Embryonic facial prominence (tissue), 1 donor: ENCODE data around the gene NACC2.

Experiments used
- DNase-seq: peaks from one replicate; pipeline ENCODE4 v3.0.0-alpha.2; 2016; ENCODE audit errors: extremely low spot score

Gene NACC2

DNA sequence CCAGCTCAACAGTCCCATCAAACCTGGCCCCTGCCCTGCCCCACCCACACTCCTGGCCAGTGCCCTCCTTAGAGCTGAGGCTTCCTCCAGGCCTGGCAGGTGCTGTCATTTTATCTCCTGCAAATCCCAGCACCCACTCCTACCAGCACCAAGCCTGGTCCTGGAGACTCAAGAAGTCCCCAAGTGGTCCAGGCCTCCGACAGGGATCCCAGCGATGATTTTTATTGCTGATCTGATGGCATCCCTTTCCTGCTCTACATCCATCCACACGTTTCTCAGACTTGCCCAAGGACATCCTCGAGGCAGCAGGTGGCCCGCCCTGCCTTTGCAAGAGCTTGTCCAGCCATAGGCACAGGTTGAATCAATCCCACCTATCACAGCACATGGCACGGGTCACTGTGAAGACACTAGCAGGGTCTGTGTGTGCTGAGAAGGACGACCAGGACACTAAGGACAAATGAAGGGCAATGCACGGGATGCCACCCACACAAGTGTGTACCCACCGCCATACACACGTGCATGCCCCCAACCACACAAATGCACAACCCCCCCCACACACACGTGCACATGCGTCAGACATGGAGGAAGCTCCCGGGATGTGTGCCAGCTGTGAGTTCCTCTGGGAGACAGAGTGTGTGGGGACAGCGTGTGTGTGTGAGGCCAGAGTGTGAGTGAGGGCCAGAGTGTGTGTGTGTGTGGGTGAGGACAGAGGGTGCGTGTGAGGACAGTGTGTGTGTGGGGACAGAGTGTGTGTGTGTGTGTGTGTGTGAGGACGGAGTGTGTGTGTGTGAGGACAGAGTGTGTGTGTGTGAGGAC, 71.5 kb downstream of the NACC2 start:
- no peak for DNase-seq

- no peak for DNase-seq
Observed at GRCh38 chr9:136022731-136023409, 72.2 kb downstream of the NACC2 start.

DNA sequence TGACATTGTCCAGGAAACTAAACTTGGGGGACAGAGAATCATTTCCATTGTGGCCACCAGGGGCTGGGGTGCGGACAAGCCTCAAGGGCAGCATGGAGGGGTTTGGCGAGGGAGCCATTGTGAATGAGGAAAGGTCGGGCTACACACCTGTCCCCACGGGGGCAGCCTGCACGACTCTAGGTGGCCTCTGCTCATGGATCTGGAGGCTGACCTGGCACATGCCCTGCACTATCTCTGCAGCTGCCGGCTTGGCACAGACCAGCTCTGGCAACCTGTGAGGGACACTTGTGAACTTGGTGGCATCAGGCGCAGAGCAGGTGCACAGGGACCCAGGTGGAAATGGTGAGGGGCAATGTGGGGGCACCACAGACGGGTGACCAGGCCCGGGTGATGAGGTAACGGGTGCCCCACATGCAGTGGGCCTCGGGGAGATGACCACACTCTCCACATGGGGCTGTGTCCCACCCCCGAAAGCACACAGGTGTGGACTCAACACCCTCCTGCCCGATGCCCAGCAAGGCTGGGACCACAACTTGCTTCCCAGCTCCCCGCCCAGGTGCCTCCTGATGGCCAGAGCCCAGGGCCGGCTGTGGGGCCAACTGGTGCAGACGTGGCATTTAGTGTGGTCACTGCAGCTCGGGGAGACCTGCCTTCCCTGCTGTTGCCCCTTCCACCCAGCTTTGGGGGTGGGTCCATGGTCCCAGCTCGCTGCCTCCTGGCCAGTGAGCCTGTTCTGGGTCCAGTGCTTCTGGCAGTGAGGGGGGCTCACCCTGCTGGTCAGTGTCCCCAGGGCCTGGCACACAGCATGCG, 73.0 kb downstream of the NACC2 start:
- DNase-seq, result no peak

DNA sequence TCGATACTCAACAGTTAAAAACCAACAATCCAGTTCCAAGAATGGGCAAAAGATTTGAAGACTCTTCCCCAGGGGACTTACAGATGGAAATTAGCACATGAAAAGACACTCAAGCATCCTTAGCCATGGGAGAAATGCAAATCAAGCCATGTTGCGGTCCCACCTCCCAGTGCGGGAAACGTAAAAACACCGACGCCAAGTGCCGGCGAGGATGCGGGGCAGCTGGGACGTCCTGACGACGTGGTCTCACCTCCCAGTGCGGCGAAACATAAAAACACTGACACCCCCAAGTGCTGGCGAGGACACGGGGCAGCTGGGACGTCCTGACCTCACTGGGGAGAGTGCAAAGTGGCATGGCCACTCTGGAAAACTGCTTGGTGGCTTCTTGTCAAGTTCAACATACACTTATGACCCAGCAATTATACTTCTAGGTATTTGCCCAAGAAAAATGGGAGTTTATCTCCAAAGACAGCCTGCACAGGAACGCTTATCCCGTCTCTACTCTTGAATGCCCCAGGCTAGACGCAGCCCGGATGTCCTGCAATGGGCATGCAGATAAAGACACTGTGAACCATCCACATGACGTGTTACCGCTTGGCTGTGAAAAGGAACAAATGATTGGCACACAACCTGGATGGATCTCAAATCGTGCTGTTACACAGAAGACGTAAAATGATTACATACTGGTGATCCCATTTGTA, 73.8 kb downstream of the NACC2 start:
- DNase-seq, result no peak

- DNase-seq, result no peak
Observed at GRCh38 chr9:136020671-136021070, 74.4 kb downstream of the NACC2 start.

DNA sequence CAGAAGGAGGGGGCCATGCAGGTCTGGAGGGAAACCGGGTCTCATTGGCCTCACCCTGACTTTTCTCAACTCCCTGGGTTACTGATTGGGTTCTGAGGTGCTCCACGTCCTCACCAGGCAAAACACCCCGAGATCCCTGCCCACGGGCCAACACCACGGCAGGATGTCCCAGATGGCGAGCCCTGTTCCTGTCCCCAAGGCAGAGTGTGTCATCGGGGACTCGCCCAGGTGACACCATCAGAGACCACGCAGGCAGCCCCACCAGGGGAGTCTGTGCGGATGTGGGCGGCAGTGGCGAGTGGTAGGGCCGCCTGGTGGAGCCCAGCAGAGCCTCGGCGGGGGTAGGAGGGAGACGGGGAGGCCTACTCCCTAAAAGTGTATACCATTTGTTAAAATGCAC, 74.9 kb downstream of the NACC2 start:
- no peak for DNase-seq

DNA sequence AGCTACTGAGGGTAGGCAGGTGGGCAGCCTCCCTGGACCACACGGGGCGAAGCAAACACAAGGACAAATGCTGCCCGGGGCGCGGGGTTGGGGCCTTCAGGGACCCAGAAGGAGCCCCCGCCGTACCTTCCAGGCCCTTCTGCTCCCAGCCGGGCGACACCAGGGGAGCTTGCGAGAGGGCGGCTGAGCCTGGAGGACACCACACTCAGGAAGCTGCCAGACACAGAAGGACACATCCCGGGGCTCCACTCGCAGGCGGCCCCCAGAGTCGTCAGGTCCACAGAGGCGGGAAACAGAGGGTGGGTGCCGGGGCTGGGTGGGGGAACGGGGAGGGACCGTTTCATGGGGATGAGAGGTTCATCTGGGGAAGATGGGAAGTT, 75.4 kb downstream of the NACC2 start:
- no peak for DNase-seq

GRCh38 chr9:136019041-136019680, 75.9 kb downstream of the NACC2 start:
- no peak for DNase-seq

GRCh38 chr9:136018257-136019031, 76.6 kb downstream of the NACC2 start:
- no peak for DNase-seq

GRCh38 chr9:136017289-136018190, 77.5 kb downstream of the NACC2 start:
- no peak for DNase-seq

DNA sequence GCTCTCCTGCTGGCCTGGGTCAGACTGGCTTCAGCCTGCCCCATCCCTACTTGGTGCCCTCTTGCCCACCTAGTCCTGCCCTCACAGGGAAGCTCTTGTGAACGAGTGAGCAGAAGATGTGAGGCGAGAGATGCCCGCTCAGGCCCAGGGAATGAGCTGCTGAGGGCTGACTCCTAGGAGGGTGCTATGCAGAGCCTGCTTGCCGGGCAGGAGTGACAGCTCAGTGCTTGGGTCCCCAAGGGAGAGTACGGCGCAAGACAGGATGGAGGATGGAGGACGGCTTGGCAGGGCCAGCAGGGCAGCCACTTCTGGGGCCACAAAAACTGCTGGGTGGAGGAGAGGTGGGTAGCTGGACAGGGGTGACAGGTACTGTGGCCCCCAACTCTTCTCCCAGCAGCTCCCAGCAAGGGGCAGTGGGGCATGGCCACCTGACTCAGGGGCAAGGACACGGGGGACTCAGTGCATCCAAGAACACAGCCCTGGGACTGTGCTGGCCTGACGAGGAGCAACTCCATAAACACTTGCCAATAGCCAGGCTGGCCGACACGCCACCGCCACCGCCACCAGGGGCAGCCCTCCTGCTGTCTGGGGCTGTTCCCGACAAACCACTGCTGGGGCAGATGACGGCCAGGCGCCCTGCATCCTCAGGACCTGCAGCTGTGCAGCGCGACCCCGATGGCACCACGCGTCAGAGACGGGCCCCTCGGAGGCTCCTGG, 78.4 kb downstream of the NACC2 start:
- DNase-seq, result no peak

DNA sequence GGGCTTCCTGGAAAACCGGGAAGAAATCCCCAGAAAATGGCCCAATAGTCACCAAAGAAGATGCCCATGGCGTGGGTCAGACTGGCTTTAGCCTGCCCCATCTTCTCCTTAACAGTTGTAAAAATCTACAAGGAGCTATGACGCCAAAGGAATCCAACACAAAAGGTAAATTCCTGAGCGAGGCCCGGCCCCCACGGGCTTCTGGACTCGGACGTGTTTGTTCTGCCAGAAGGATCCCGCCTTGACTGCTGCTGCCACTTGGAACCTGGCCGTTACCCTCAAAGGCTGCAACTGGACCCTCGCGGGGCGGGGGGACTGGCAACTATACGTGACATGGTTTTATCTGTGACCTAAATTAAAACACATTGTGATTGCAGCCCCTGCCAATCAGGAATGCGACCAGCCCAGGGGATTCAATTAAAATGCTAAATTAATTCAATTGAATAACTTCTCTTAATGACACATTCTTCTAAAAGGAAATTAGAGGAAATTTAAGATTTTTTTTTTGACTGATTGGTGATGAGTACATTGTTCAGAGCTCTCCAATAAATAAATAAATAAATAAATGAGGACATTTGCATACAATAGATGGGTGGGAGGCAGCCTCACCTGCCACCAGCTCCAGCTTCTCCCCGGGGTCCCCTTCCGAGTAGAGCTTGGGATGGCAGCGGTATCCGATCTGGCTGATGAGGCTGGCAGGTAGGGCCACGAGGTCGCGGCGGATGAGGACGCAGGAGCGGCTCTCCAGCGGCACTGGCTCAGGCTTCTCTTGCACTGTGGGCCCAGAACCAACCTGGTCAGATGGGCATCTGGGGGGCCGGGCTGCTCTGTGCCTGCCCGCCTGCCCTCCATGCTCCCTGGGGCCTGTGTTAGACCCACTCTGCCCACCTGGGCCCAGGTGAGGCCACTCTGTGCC, 79.2 kb downstream of the NACC2 start:
- no peak for DNase-seq

GRCh38 chr9:136014924-136015633, 80.0 kb downstream of the NACC2 start:
- no peak for DNase-seq

GRCh38 chr9:136014147-136014923, 80.8 kb downstream of the NACC2 start:
- no peak for DNase-seq

GRCh38 chr9:136013524-136014034, 81.5 kb downstream of the NACC2 start:
- DNase-seq, result no peak

- DNase-seq, result no peak
Observed at GRCh38 chr9:136013116-136013515, 82.0 kb downstream of the NACC2 start.
